HCT116 (cell line): ENCODE data around the gene SEC14L6. TPM values are rescaled to one million over a fixed set of nuclear protein-coding genes. Genes with fewer than 3 reads are reported as not detected.

Experiments
- ATAC-seq: fragments of 200-7000 bp; cut with Tn5 transposase; 2 replicates; pipeline ENCODE4 v1.9.1; 2020; ENCODE audit warnings: mild to moderate bottlenecking, moderate library complexity
- BruUV-seq: library from RNA; stranded (reverse); fragments of 400-500 nt; replicated peaks from 2 replicates; lab custom pipeline; 2021; lab: Mats Ljungman, UMichigan
- CTCF ChIA-PET: fragments of 300-600 bp; sonication (Branson Sonifier 250); formaldehyde crosslinking; loops from one replicate; lab custom pipeline; 2021; ENCODE audit warnings: antibody characterized with exemption; lab: Charles Lee
- POLR2A ChIA-PET: fragments of 300-600, 350-600 bp; sonication (Branson Sonifier 250); formaldehyde crosslinking; loops from one replicate; lab custom pipeline; 2021; ENCODE audit warnings: antibody characterized with exemption; lab: Charles Lee
- RAD21 ChIA-PET, 2 experiments: fragments of 300-600 bp; sonication (Branson Sonifier 250); formaldehyde crosslinking; loops; one replicate each; lab custom pipeline; 2023; ENCODE audit warnings: low total read pairs in 2 of 2; ENCODE audit not compliant: uncharacterized antibody in 2 of 2, unreplicated experiment in 2 of 2, low non-redundant PET in 1 of 2; lab: Charles Lee
- DNase-seq: peaks from one replicate; pipeline ENCODE4 v3.0.0-alpha.2; 2010; ENCODE audit warnings: low read depth, low spot score
- H2AFZ ChIP-seq: fragments of 200-600 bp; shearing (Covaris generic), sonication (generic); 2 replicates; pipeline ENCODE4 v1.6.1; 2017; ENCODE audit warnings: low read depth, mixed run types, mixed read lengths, antibody characterized with exemption, low read length; ENCODE audit not compliant: poor library complexity, severe bottlenecking
- H3K27ac ChIP-seq: 2 replicates; pipeline ENCODE4 v1.5.1; 2012; ENCODE audit warnings: low read depth, low read length
- H3K27me3 ChIP-seq: fragments of 200-600 bp; sonication (generic); 2 replicates; pipeline ENCODE4 v1.6.1; 2016; ENCODE audit warnings: mixed run types, low read length, mixed read lengths; ENCODE audit not compliant: insufficient read depth
- H3K36me3 ChIP-seq, 2 experiments: fragments of 200-500 bp in 1 of 2; fragments of 200-600 bp in 1 of 2; sonication (Bioruptor generic) in 1 of 2; sonication (generic) in 1 of 2; 2 replicates each; pipeline versions ENCODE4 v1.5.1 to v1.6.1; 2014 to 2016; ENCODE audit warnings: low read length in 2 of 2, inconsistent platforms in 1 of 2, mixed read lengths in 1 of 2, mixed run types in 1 of 2; ENCODE audit not compliant: insufficient read depth in 2 of 2, control insufficient read depth in 1 of 2
- H3K4me1 ChIP-seq, 2 experiments: fragments of 200-600 bp in 1 of 2; sonication (generic) in 1 of 2; 2 replicates each; pipeline versions ENCODE4 v1.5.1 to v1.6.1; 2012 to 2017; ENCODE audit warnings: low read length in 2 of 2, inconsistent platforms in 1 of 2, mild to moderate bottlenecking in 1 of 2, mixed read lengths in 1 of 2, mixed run types in 1 of 2, moderate library complexity in 1 of 2; ENCODE audit not compliant: insufficient read depth in 2 of 2, control insufficient read depth in 1 of 2
- H3K4me2 ChIP-seq: fragments of 200-600 bp; sonication (generic); 2 replicates; pipeline ENCODE4 v1.6.1; 2017; ENCODE audit warnings: mixed run types, low read length, mixed read lengths
- H3K4me3 ChIP-seq, 2 experiments: fragments of 200-600 bp in 1 of 2; sonication (generic) in 1 of 2; replicated peaks in 1 of 2; 2 replicates each; pipeline ENCODE4 v1.5.1; 2011 to 2016; ENCODE audit warnings: low read length in 2 of 2, control low read depth in 1 of 2, low read depth in 1 of 2, mild to moderate bottlenecking in 1 of 2, mixed read lengths in 1 of 2, mixed run types in 1 of 2
- H3K79me2 ChIP-seq: fragments of 200-600 bp; sonication (generic); 2 replicates; pipeline ENCODE4 v1.6.1; 2017; ENCODE audit warnings: mild to moderate bottlenecking, mixed run types, low read length, moderate library complexity, mixed read lengths; ENCODE audit not compliant: insufficient read depth
- H3K9ac ChIP-seq: fragments of 200-600 bp; sonication (generic); 2 replicates; pipeline ENCODE4 v1.6.1; 2016; ENCODE audit warnings: low read length, mixed read lengths
- H3K9me2 ChIP-seq: fragments of 200-600 bp; sonication (generic), shearing (Covaris generic); 2 replicates; pipeline ENCODE4 v1.6.1; 2017; ENCODE audit warnings: mixed run types, mild to moderate bottlenecking, moderate library complexity; ENCODE audit not compliant: insufficient read depth
- H3K9me3 ChIP-seq, 2 experiments: fragments of 200-500 bp in 1 of 2; fragments of 200-600 bp in 1 of 2; sonication (Bioruptor generic) in 1 of 2; sonication (generic) in 1 of 2; 2 replicates each; pipeline ENCODE4 v1.6.1; 2014 to 2017; ENCODE audit warnings: low read length in 2 of 2, mixed read lengths in 2 of 2, inconsistent platforms in 1 of 2, low read depth in 1 of 2, mild to moderate bottlenecking in 1 of 2, mixed run types in 1 of 2, moderate library complexity in 1 of 2; ENCODE audit not compliant: control insufficient read depth in 1 of 2, insufficient read depth in 1 of 2
- H4K20me1 ChIP-seq: fragments of 200-600 bp; sonication (generic), shearing (Covaris generic); 2 replicates; pipeline ENCODE4 v1.6.1; 2017; ENCODE audit warnings: mixed run types, mild to moderate bottlenecking, moderate library complexity; ENCODE audit not compliant: insufficient read depth
- ATF3 ChIP-seq: IDR thresholded peaks from 2 replicates; pipeline ENCODE4 v1.6.1; 2012
- CBX3 ChIP-seq: IDR thresholded peaks from 2 replicates; pipeline ENCODE4 v1.6.1; 2012; ENCODE audit warnings: low read depth
- CEBPB ChIP-seq: IDR thresholded peaks from 2 replicates; pipeline ENCODE4 v1.6.1; 2012; ENCODE audit warnings: low read depth
- CTCF ChIP-seq, 3 experiments: fragments of 200-600 bp in 1 of 3; sonication (generic) in 1 of 3; IDR thresholded peaks in 2 of 3; conservative IDR thresholded peaks in 1 of 3; 2 replicates each; pipeline ENCODE4 v1.5.1; 2012 to 2017; ENCODE audit warnings: low read depth in 2 of 3, low read length in 2 of 3, antibody characterized with exemption in 1 of 3, borderline replicate concordance in 1 of 3, control low read depth in 1 of 3, mild to moderate bottlenecking in 1 of 3, mixed read lengths in 1 of 3, mixed run types in 1 of 3, moderate library complexity in 1 of 3; ENCODE audit not compliant: insufficient read depth in 1 of 3
- EGR1 ChIP-seq: IDR thresholded peaks from 2 replicates; pipeline ENCODE4 v1.6.1; 2012; ENCODE audit warnings: low read depth
- ELF1 ChIP-seq: IDR thresholded peaks from 2 replicates; pipeline ENCODE4 v1.6.1; 2012; ENCODE audit warnings: low read depth, borderline replicate concordance
- EZH2 ChIP-seq: fragments of 200-600 bp; sonication (generic); IDR thresholded peaks from 2 replicates; pipeline ENCODE4 v1.6.1; 2017; ENCODE audit warnings: antibody characterized with exemption, mixed run types
- EZH2phosphoT487 ChIP-seq: fragments of 200-600 bp; IDR thresholded peaks from 2 replicates; pipeline ENCODE4 v1.6.1; 2018; ENCODE audit warnings: antibody characterized with exemption, borderline replicate concordance
- FOSL1 ChIP-seq: IDR thresholded peaks from 2 replicates; pipeline ENCODE4 v1.6.1; 2012; ENCODE audit warnings: low read depth
- JUND ChIP-seq: IDR thresholded peaks from 2 replicates; pipeline ENCODE4 v1.6.1; 2012
- POLR2A ChIP-seq: IDR thresholded peaks from 2 replicates; pipeline ENCODE4 v1.7.0; 2011; ENCODE audit warnings: borderline replicate concordance; ENCODE audit not compliant: insufficient read depth, insufficient read length; ENCODE audit errors: extremely low read depth
- POLR2AphosphoS5 ChIP-seq: IDR thresholded peaks from 2 replicates; pipeline ENCODE4 v1.6.1; 2011; ENCODE audit warnings: mild to moderate bottlenecking, low read depth, low read length, moderate library complexity
- RAD21 ChIP-seq: IDR thresholded peaks from 2 replicates; pipeline ENCODE4 v1.6.1; 2012; ENCODE audit warnings: low read depth, mild to moderate bottlenecking
- SP1 ChIP-seq: IDR thresholded peaks from 2 replicates; pipeline ENCODE4 v1.6.1; 2012; ENCODE audit warnings: low read depth
- SRF ChIP-seq: IDR thresholded peaks from 2 replicates; pipeline ENCODE4 v1.6.1; 2012; ENCODE audit warnings: low read depth
- TCF7L2 ChIP-seq: IDR thresholded peaks from 2 replicates; pipeline ENCODE4 v1.7.0; 2011; ENCODE audit warnings: borderline replicate concordance, inconsistent platforms; ENCODE audit not compliant: insufficient read depth, insufficient read length; ENCODE audit errors: extremely low read depth
- YY1 ChIP-seq: IDR thresholded peaks from 2 replicates; pipeline ENCODE4 v1.6.1; 2011; ENCODE audit warnings: low read length, low read depth, moderate library complexity, mild to moderate bottlenecking; ENCODE audit not compliant: insufficient replicate concordance; ENCODE audit errors: extremely low read depth
- ZBTB33 ChIP-seq: IDR thresholded peaks from 2 replicates; pipeline ENCODE4 v1.6.1; 2011; ENCODE audit warnings: mild to moderate bottlenecking, low read length, moderate library complexity; ENCODE audit not compliant: insufficient replicate concordance; ENCODE audit errors: extremely low read depth
- ZFX ChIP-seq: fragments of 450-650 bp; IDR thresholded peaks from 2 replicates; pipeline ENCODE4 v1.6.1; 2017
- intact Hi-C: fragments of 100-400 bp; cut with micrococcal nuclease; formaldehyde crosslinking; loops from 2 replicates; pipeline ENCODE4 v1.10.0; 2022
- total RNA-seq: library from RNA; stranded (reverse); gene quantifications from one replicate; pipeline ENCODE4 v1.2.1, GENCODE V29; 2021; ENCODE audit not compliant: unreplicated experiment

SEC14L6 gene
- total RNA-seq, 1 experiment from 2014 or later: not detected

GRCh38 chr22:30502153-30502552, 44.4 kb downstream of the SEC14L6 start:
- Histone ChIP-seq H3K4me2 (no peak overlapping the region), H3K9ac (no peak overlapping the region), H2AFZ (no peak overlapping the region), H3K4me1 (peaks cover 6 to 23% of the 10 kb centered on the region in 2 experiments), H3K79me2 (no peaks in the 10 kb centered on the region), H3K4me3 (no peak overlapping the region), H3K36me3 (no peaks in the 10 kb centered on the region), H3K27me3 (no peaks in the 10 kb centered on the region), H3K9me3 (no peaks in the 10 kb centered on the region), H3K27ac (no peak overlapping the region), H4K20me1 (no peaks in the 10 kb centered on the region), H3K9me2 (no peaks in the 10 kb centered on the region)
- ATAC-seq: no peak
- intact Hi-C loops: no loop called here
- no peak for DNase-seq
- ChIA-PET RAD21 (no interaction called here), CTCF (no interaction called here), POLR2A (no interaction called here)
- no peak for TF ChIP-seq SP1
- TF ChIP-seq ZFX: no peak
- TF ChIP-seq CEBPB: no peak
- no peak for TF ChIP-seq EZH2
- no peak for TF ChIP-seq CTCF (IDR thresholded peaks at IDR 0.05 in 2 of 3, conservative IDR thresholded peaks at IDR 0.05 in 1 of 3; ENCODE audit: borderline replicate concordance in 1 of 3, insufficient read depth in 1 of 3, low read depth in 2 of 3, low read length in 2 of 3)
- no peak for TF ChIP-seq EZH2phosphoT487
- no peak for TF ChIP-seq POLR2AphosphoS5
- TF ChIP-seq ELF1: no peak
- TF ChIP-seq POLR2A: no peak
- no peak for TF ChIP-seq RAD21
- TF ChIP-seq YY1: no peak
- TF ChIP-seq CBX3: no peak
- no peak for TF ChIP-seq SRF
- TF ChIP-seq TCF7L2: no peak
- TF ChIP-seq JUND: no peak
- TF ChIP-seq EGR1: no peak
- no peak for TF ChIP-seq FOSL1
- no peak for TF ChIP-seq ATF3
- no peak for TF ChIP-seq ZBTB33
- no TSS peak for BruUV-seq
